GM12878 (cell line): ENCODE results near the gene TANK. TPM values are rescaled to one million over a fixed set of nuclear protein-coding genes. Genes with fewer than 3 reads are reported as not detected.

Source experiments
- ATAC-seq: fragments of 200-7000 bp; cut with Tn5 transposase; 3 replicates; pipeline ENCODE4 v1.9.1; 2020; ENCODE audit warnings: mild to moderate bottlenecking, moderate library complexity
- BruUV-seq: library from RNA; stranded (reverse); fragments of 400-500 nt; replicated peaks from 2 replicates; lab custom pipeline; 2021; lab: Mats Ljungman, UMichigan
- CTCF ChIA-PET: fragments of 300-600 bp; sonication (Branson Sonifier 250); formaldehyde crosslinking; extraction: SDS; loops from one replicate; lab custom pipeline; 2021; ENCODE audit warnings: inconsistent platforms; lab: Yijun Ruan, JAX
- POLR2A ChIA-PET: fragments of 350-600 bp; formaldehyde crosslinking; extraction: SDS; loops from one replicate; lab custom pipeline; 2021; ENCODE audit warnings: inconsistent platforms; lab: Charles Lee
- RAD21 ChIA-PET: fragments of 300-600 bp; sonication (Branson Sonifier 250); formaldehyde crosslinking; loops from one replicate; lab custom pipeline; 2023; ENCODE audit warnings: antibody characterized with exemption; ENCODE audit not compliant: unreplicated experiment; lab: Charles Lee
- SMC1A ChIA-PET: fragments of 300-600 bp; sonication (Branson Sonifier 250); formaldehyde crosslinking; loops from one replicate; lab custom pipeline; 2023; ENCODE audit not compliant: unreplicated experiment, uncharacterized antibody; lab: Charles Lee
- DNase-seq: peaks from one replicate; pipeline ENCODE4 v3.0.0-alpha.2; 2011; ENCODE audit warnings: low read depth, low spot score
- FAIRE-seq: peaks from 3 replicates; lab custom pipeline; 2011; peaks lifted over from hg19 to GRCh38; lab: Jason Lieb, UNC
- H2AFZ ChIP-seq: 2 replicates; pipeline ENCODE4 v1.6.0; 2011; ENCODE audit warnings: low read depth, low read length, control low read depth; ENCODE audit not compliant: control insufficient read depth
- H3K27ac ChIP-seq: 2 replicates; pipeline ENCODE4 v1.5.1; 2011; ENCODE audit warnings: control low read depth; ENCODE audit not compliant: control insufficient read depth, insufficient read depth
- H3K27me3 ChIP-seq, 2 experiments: replicated peaks in 1 of 2; 2 replicates each; pipeline versions ENCODE4 v1.6.0 to v1.6.1; 2011; ENCODE audit warnings: low read length in 1 of 2; ENCODE audit not compliant: control insufficient read depth in 2 of 2, insufficient read depth in 2 of 2
- H3K36me3 ChIP-seq, 2 experiments: 2 replicates each; pipeline ENCODE4 v1.5.1; 2011; ENCODE audit warnings: low read length in 1 of 2; ENCODE audit not compliant: control insufficient read depth in 2 of 2, insufficient read depth in 2 of 2
- H3K4me1 ChIP-seq: 2 replicates; pipeline ENCODE4 v1.6.1; 2011; ENCODE audit warnings: mild to moderate bottlenecking, low read length, moderate library complexity, mixed read lengths; ENCODE audit not compliant: control insufficient read depth, insufficient read depth
- H3K4me2 ChIP-seq: 2 replicates; pipeline ENCODE4 v1.6.0; 2011; ENCODE audit warnings: control low read depth; ENCODE audit not compliant: control insufficient read depth, insufficient read depth
- H3K4me3 ChIP-seq: fragments of 200-600 bp; sonication (generic); 2 replicates; pipeline ENCODE4 v1.5.1; 2016
- H3K79me2 ChIP-seq: 2 replicates; pipeline ENCODE4 v1.6.0; 2011; ENCODE audit warnings: low read length; ENCODE audit not compliant: control insufficient read depth, insufficient read depth
- H3K9ac ChIP-seq: 2 replicates; pipeline ENCODE4 v1.8.0; 2011; ENCODE audit warnings: low read length, control low read depth, mixed read lengths; ENCODE audit not compliant: control insufficient read depth, insufficient read depth
- H3K9me3 ChIP-seq: replicated peaks from 3 replicates; pipeline ENCODE4 v1.5.1; 2011; ENCODE audit warnings: mild to moderate bottlenecking, low read length; ENCODE audit not compliant: control insufficient read depth, insufficient read depth
- H4K20me1 ChIP-seq: 2 replicates; pipeline ENCODE4 v1.6.0; 2011; ENCODE audit not compliant: control insufficient read depth, insufficient read depth
- CBX5 ChIP-seq: sonication (generic); IDR thresholded peaks from 2 replicates; pipeline ENCODE4 v1.6.1; 2016; ENCODE audit warnings: low read depth, moderate library complexity, mild to moderate bottlenecking, inconsistent platforms
- EGR1 ChIP-seq, 2 experiments: IDR thresholded peaks; 1 replicate in 1 of 2; 2 replicates in 1 of 2; pipeline ENCODE4 v1.6.1; 2011 to 2012; ENCODE audit warnings: low read depth in 2 of 2, low read length in 2 of 2, borderline replicate concordance in 1 of 2, mild to moderate bottlenecking in 1 of 2, moderate library complexity in 1 of 2
- FOXK2 ChIP-seq: fragments of 450-650 bp; IDR thresholded peaks from 2 replicates; pipeline ENCODE4 v1.6.1; 2017; ENCODE audit warnings: mild to moderate bottlenecking, moderate library complexity
- GABPA ChIP-seq: IDR thresholded peaks from 2 replicates; pipeline ENCODE4 v1.6.1; 2014; ENCODE audit warnings: antibody characterized with exemption, low read depth, mild to moderate bottlenecking, inconsistent platforms
- HDAC2 ChIP-seq: fragments of 200-600 bp; sonication (generic); IDR thresholded peaks from 2 replicates; pipeline ENCODE4 v1.6.1; 2017
- IKZF1 ChIP-seq: fragments of 450-650 bp; conservative IDR thresholded peaks from 2 replicates; pipeline ENCODE4 v1.6.1; 2017; ENCODE audit warnings: antibody characterized with exemption, mild to moderate bottlenecking
- IRF4 ChIP-seq: IDR thresholded peaks from 2 replicates; pipeline ENCODE4 v1.6.1; 2011; ENCODE audit warnings: low read depth, low read length
- NR2F1 ChIP-seq: fragments of 450-650 bp; conservative IDR thresholded peaks from 2 replicates; pipeline ENCODE4 v1.6.1; 2017; ENCODE audit warnings: mild to moderate bottlenecking
- RB1 ChIP-seq: fragments of 450-650 bp; formaldehyde crosslinking; IDR thresholded peaks from 2 replicates; pipeline ENCODE4 v1.6.1; 2017; ENCODE audit warnings: mild to moderate bottlenecking, borderline replicate concordance
- RBBP5 ChIP-seq: fragments of 200-600 bp; sonication (generic); conservative IDR thresholded peaks from 2 replicates; pipeline ENCODE4 v1.6.1; 2016
- RUNX3 ChIP-seq: IDR thresholded peaks from 2 replicates; pipeline ENCODE4 v1.6.1; 2012; ENCODE audit warnings: low read length, inconsistent platforms
- SIN3A ChIP-seq: IDR thresholded peaks from 2 replicates; pipeline ENCODE4 v1.6.1; 2012; ENCODE audit warnings: low read depth, low read length, improper control_type of control experiment
- TAF1 ChIP-seq: IDR thresholded peaks from 2 replicates; pipeline ENCODE4 v1.6.1; 2011; ENCODE audit warnings: mild to moderate bottlenecking, low read depth, low read length, borderline replicate concordance
- TCF12 ChIP-seq: IDR thresholded peaks from 2 replicates; pipeline ENCODE4 v1.6.1; 2011; ENCODE audit warnings: low read depth, mild to moderate bottlenecking, low read length
- ZNF217 ChIP-seq: fragments of 450-650 bp; IDR thresholded peaks from 2 replicates; pipeline ENCODE4 v1.6.1; 2017; ENCODE audit warnings: antibody characterized with exemption, mild to moderate bottlenecking
- ZNF24 ChIP-seq: fragments of 450-650 bp; IDR thresholded peaks from 2 replicates; pipeline ENCODE4 v1.6.1; 2017; ENCODE audit warnings: antibody characterized with exemption, mild to moderate bottlenecking
- ZZZ3 ChIP-seq: IDR thresholded peaks from 2 replicates; pipeline ENCODE4 v1.6.1; 2011; ENCODE audit warnings: low read depth; ENCODE audit not compliant: control insufficient read depth, insufficient read length
- in situ Hi-C: fragments of 300-500 bp; cut with MboI; formaldehyde crosslinking; loops from 9 replicates; pipeline ENCODE4 v1.14.3; 2018; ENCODE audit warnings: mixed read lengths
- intact Hi-C: fragments of 100-400 bp; cut with micrococcal nuclease; formaldehyde crosslinking; loops from one replicate; pipeline ENCODE4 v1.14.2; 2022; ENCODE audit not compliant: unreplicated experiment
- polyA plus RNA-seq, 11 experiments: library from polyadenylated mRNA; depleted of rRNA in 4 of 11; unstranded in 6 of 11; stranded (reverse) in 5 of 11; fragments of >200 nt; fragmentation: Nextera tagmentation in 4 of 11; fragmentation: Illumina TruSeq in 1 of 11; extraction: Ambion mirVana in 4 of 11; extraction: Trizol in 1 of 11; gene quantifications; 1 replicate in 1 of 11; 2 replicates in 10 of 11; pipeline versions ENCODE4 v1.2.1 to v1.2.3, GENCODE V29; 2011 to 2016; ENCODE audit warnings: inconsistent platforms in 2 of 11, missing spikeins in 2 of 11, low read depth in 1 of 11
- total RNA-seq, 4 experiments: library from RNA; depleted of rRNA in 3 of 4; stranded (reverse); fragments of >200 nt in 3 of 4; fragmentation: Illumina TruSeq in 1 of 4; extraction: Trizol in 1 of 4; gene quantifications; 2 replicates each; pipeline versions ENCODE4 v1.2.1 to v1.2.3, GENCODE V29; 2013 to 2021
- TF ChIP-seq, protein P1 (sequence below): fragments of 450-650 bp; IDR thresholded peaks from 2 replicates; pipeline ENCODE4 v1.6.1; 2018; ENCODE audit warnings: mild to moderate bottlenecking, low read depth, moderate library complexity; ENCODE audit not compliant: partially characterized antibody
- TF ChIP-seq, protein P2 (sequence below): fragments of 150-350 bp; IDR thresholded peaks from 2 replicates; pipeline ENCODE4 v1.6.1; 2016; ENCODE audit warnings: low read depth, low read length
- TF ChIP-seq, protein P3 (sequence below): IDR thresholded peaks from 2 replicates; pipeline ENCODE4 v1.6.1; 2011; ENCODE audit warnings: low read depth, mild to moderate bottlenecking, low read length, moderate library complexity, borderline replicate concordance; ENCODE audit errors: extremely low read depth

The TANK gene
- total and polyA plus RNA-seq, 10 of the 15 experiments (the other 5 are each of a cell fraction or from before 2014, with no cell fraction given): 48.6 to 127 (median 103) TPM

DNA sequence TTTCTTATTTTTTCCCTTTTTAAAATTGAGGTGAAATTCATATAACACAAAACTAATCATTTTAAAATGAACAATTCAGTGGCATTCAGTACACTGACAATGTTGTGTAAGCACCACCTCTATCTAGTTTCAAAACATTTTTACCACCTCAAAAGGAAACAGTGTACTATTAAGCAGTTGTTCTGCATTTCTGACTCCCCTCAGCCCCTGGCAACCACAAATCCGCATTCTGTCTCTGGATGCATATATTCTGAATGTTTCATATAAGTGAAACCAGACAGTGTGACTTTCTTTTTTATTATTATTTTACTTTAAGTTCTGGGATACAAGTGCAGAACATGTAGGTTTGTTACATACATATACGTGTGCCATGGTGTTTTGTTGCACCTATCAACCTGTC lies 19.2 kb upstream of the TANK start (continued):
- TF ChIP-seq NR2F1 (no peak), ZNF217 (no peak), ZZZ3 (no peak), RB1 (no peak), HDAC2 (no peak), IKZF1 (0 out of 2 replicates have a peak, but pooled peaks have one; percentile 22), IRF4 (no peak), SIN3A (no peak), TAF1 (no peak), FOXK2 (no peak), CBX5 (no peak), RBBP5 (no peak)
- TF ChIP-seq, protein P1, sequence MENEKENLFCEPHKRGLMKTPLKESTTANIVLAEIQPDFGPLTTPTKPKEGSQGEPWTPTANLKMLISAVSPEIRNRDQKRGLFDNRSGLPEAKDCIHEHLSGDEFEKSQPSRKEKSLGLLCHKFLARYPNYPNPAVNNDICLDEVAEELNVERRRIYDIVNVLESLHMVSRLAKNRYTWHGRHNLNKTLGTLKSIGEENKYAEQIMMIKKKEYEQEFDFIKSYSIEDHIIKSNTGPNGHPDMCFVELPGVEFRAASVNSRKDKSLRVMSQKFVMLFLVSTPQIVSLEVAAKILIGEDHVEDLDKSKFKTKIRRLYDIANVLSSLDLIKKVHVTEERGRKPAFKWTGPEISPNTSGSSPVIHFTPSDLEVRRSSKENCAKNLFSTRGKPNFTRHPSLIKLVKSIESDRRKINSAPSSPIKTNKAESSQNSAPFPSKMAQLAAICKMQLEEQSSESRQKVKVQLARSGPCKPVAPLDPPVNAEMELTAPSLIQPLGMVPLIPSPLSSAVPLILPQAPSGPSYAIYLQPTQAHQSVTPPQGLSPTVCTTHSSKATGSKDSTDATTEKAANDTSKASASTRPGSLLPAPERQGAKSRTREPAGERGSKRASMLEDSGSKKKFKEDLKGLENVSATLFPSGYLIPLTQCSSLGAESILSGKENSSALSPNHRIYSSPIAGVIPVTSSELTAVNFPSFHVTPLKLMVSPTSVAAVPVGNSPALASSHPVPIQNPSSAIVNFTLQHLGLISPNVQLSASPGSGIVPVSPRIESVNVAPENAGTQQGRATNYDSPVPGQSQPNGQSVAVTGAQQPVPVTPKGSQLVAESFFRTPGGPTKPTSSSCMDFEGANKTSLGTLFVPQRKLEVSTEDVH: no peak

DNA sequence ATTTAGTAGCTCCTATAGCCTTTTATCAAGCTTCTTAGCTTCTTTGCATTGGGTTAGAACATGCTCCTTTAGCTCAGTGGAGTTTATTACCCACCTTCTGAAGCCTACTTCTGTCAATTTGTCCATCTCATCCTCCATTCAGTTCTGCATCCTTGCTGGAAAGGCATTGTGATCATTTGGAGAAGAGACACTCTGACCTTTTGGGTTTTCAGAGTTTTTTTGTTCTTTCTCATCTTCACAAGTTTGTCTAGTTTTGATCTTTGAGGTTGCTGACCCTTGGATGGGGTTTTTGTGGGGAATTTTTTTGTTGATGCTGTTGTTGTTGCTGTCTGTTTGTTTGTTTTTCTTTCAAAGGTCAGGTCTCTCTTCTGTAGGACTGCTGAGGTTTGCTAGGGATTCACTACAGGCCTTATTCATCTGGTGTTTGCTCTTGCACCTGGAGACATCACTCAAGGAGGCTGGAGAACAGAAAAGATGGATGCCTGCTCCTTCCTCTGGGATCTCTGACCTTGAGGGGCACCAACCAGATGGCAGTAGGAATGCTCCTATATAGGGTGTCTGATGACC lies 13.9 kb upstream of the TANK start:
- FAIRE-seq (no peak), ATAC-seq (peak; percentile 21), DNase-seq (no peak)
- Histone ChIP-seq H3K9me3 (peaks cover 23% of the 10 kb centered on the region), H3K4me3 (no peak overlapping the region; the same call in 1 of the 2 replicates), H3K4me2 (peak overlapping the region; percentile 38), H3K27me3 (no peaks in the 10 kb centered on the region), H3K9ac (no peak overlapping the region), H2AFZ (no peak overlapping the region), H3K4me1 (peaks cover 3% of the 10 kb centered on the region), H3K36me3 (peaks cover 0 to 8% of the 10 kb centered on the region in 2 experiments; a peak in 2 of 4 replicates), H4K20me1 (no peaks in the 10 kb centered on the region), H3K27ac (no peak overlapping the region), H3K79me2 (peaks cover 90% of the 10 kb centered on the region)
- intact Hi-C loops (no loop called here), in situ Hi-C loops (no loop called here)
- POLR2A ChIA-PET: no interaction called here
- BruUV-seq: no TSS peak
- SMC1A ChIA-PET: interaction anchor here (0.8 to 1.5 kb wide), 2 partner anchors 20 to 25 kb away, joined by 4 to 5 read pairs; no protein-coding TSS in a partner anchor
- CTCF ChIA-PET: interaction anchor here (1.0 kb wide), 1 partner anchor 56 kb away, joined by 3 read pairs; no protein-coding TSS in a partner anchor
- RAD21 ChIA-PET: no interaction called here
- TF ChIP-seq GABPA (no peak), ZNF24 (no peak), EGR1 (IDR thresholded peaks at IDR 0.05; ENCODE audit: borderline replicate concordance in 1 of 2, low read depth in 2 of 2, low read length in 2 of 2) (no peak), IKZF1 (no peak), TCF12 (no peak), RUNX3 (peak; percentile 53)
- TF ChIP-seq, protein P2, sequence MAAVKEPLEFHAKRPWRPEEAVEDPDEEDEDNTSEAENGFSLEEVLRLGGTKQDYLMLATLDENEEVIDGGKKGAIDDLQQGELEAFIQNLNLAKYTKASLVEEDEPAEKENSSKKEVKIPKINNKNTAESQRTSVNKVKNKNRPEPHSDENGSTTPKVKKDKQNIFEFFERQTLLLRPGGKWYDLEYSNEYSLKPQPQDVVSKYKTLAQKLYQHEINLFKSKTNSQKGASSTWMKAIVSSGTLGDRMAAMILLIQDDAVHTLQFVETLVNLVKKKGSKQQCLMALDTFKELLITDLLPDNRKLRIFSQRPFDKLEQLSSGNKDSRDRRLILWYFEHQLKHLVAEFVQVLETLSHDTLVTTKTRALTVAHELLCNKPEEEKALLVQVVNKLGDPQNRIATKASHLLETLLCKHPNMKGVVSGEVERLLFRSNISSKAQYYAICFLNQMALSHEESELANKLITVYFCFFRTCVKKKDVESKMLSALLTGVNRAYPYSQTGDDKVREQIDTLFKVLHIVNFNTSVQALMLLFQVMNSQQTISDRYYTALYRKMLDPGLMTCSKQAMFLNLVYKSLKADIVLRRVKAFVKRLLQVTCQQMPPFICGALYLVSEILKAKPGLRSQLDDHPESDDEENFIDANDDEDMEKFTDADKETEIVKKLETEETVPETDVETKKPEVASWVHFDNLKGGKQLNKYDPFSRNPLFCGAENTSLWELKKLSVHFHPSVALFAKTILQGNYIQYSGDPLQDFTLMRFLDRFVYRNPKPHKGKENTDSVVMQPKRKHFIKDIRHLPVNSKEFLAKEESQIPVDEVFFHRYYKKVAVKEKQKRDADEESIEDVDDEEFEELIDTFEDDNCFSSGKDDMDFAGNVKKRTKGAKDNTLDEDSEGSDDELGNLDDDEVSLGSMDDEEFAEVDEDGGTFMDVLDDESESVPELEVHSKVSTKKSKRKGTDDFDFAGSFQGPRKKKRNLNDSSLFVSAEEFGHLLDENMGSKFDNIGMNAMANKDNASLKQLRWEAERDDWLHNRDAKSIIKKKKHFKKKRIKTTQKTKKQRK: no peak
- TF ChIP-seq, protein P3, sequence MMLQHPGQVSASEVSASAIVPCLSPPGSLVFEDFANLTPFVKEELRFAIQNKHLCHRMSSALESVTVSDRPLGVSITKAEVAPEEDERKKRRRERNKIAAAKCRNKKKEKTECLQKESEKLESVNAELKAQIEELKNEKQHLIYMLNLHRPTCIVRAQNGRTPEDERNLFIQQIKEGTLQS: no peak
